Ammon's horn (tissue), 1 donor: ENCODE data around the gene GBF1.
"Not testable (repeated sequence)": the region's sequence is repeated elsewhere in the genome, so short reads cannot be mapped to it uniquely, and the experiment has no call there.

Experiments used
- DNase-seq: peaks from one replicate; pipeline ENCODE4 v3.0.0-alpha.2; 2016; ENCODE audit warnings: low spot score

GBF1 gene

DNA sequence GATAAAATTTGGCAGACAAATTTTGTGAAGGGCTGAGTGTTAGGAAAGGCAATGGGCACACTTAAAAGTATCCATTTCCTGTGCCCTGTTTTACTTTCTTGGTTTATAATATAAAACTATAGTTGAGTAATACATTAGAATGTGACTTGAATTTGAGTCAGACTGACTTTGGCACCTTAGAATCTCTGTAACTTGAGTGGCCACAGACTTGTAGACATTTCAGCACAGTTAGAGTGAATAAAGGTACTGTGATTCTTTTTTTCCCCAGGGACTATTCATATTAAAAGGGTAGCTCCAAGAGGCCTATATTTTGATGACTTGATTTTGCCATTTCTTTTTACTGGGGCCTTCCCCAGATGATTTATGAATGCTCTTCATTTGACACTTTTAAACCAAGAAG, 22.4 kb downstream of the GBF1 start:
- DNase-seq, result no peak

DNA sequence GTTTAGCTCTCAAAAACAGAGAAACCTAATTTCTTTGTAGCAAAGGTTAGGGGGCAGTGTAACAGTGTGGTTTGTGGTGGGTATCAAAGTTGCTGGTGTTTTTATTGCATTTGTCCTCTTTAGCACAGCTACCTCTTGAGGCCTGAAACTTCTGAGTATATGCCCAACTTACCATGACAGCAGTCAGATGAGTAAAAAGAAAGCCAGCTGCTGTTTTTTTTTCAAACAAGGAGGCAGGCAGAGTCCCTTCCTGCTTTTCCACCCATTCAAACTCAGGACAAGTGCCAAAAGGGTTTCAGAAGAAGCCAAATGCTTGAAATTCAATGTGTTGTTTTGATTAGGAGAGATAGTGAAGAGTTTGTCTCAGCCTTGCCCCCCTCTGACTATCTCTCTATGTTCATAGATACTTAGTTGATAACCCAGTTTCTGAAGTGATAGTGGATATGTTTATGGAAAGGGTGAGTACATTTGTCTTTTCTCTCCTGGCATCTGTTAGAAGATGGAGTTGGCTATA, 23.1 kb downstream of the GBF1 start:
- DNase-seq, result no peak

DNA sequence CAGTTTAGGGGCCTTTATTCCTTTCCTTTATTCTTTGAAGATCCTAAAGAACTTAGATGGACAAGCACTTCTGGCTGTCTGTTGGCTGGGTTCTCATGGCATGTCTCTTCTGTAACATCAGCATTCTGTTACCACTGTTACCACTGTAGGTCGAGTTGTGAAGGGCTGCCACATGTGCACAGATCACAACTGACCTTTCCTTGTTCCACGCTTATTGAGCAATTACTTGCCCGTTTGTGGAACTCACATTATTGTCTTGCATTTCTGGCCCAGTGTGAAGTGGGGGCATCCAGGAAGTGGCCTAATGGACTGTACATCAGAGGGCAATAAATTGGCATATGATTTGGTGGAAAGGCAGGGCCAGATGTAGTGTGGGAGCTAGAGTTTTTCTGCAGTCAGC, 23.7 kb downstream of the GBF1 start:
- no peak for DNase-seq

DNA sequence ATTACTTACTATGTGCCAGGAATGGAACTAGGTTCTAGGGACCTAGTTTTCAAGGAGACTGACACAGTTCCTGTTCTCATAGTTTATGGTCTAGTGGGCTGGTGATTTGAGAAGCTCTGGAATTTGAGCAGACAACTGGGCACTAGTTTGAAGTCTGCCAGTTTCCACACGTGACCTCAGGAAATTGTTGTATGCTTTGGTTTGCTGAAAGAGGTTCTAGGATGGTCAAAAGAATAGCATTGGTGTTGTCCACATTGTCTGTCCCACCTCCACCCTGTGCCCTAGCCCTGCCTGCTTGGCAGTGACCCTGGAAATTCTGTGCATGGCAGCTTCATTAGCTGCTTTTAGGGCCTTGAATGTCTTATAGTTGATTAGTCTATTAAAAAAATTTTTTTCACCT, 28.7 kb downstream of the GBF1 start:
- peak; percentile 2 for DNase-seq

DNA sequence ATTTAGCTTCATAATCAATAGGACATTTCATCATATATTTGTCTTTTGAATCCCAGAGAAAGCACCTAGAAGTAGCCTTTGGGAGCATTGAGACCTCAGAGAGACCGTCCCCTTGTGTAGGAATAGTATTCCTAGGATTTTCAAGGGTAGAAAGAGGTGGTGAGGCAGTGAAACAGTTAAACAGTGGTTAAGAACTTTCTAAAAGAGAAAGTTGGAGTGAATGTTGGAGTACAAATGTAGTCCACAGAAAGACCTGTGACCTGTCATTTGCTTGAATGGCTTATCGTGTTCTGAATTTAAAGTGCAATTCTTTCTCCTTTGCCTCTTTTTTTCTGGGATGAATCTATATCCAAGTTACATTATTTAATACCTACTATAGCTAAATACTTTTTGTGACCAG, 30.0 kb downstream of the GBF1 start:
- DNase-seq, result no peak

DNA sequence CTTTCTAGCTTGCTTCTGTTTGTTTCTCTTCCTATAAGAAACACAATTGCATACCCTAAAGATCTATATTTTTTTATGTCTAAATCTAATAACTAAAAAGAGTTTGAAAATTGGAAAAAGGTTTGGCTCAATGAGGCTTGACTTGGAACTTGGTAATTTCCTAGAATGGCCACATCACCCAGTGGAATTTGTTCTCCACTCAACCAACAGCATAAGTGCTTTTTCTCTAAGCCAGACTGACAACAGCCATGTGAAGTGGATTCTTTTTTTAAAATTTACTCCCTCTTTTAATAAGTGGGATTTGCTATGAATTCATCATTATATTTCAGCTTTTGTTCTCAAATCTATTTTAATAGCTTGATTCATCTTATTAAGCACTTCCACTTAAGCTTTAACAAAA, 33.8 kb downstream of the GBF1 start:
- no peak for DNase-seq

DNA sequence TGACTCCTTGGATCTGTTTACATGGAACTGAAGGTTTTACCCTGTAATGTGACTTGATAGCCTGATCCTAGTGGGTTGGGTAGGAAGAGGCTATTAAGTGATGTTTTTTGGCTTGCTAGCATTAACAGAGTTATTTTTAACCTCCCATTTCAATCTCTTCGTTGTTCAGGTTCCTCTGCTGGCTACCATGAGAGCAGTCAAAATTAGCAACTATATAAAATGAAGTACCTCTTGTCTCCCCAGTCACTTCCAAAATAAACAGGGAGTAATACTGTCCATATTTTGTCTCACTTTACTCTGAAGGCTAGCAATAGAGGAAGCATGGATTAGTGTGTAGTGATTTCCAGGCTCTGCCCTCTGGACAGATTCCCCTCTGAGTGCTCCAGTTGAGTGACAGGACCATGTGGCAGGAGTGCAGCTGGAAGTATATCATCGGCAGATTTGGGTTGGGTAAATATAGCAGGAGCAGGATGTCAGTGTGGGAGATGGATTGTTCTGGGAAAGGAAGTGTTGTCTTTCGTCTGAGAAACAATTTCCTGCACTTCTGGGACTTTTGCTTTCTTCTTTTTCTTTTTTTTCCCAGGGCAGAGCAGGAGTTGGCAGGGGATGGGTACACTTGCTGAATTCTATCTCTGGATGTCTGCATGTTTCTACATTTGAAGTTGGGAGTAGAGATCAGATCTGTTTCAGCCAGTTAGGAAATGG, 35.2 kb downstream of the GBF1 start:
- peak; percentile 42 for DNase-seq

DNA sequence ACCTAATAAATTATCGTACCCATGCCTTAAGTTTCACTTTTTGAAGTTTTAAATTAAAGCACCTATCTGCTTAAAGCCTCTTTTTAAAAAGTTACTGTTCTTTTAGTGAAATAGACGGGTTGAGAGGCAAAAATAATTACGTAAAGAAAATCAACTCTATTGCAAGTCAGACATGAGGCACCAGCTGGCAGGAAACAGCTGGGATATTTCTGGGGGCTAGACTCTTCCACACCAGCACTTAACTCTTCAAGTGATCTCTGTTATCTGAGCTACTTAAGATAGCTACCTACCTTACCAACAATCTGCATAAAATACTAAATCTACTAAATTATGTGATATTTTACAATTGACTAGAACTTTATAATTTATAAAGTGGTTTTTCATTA, 35.8 kb downstream of the GBF1 start:
- no peak for DNase-seq

DNA sequence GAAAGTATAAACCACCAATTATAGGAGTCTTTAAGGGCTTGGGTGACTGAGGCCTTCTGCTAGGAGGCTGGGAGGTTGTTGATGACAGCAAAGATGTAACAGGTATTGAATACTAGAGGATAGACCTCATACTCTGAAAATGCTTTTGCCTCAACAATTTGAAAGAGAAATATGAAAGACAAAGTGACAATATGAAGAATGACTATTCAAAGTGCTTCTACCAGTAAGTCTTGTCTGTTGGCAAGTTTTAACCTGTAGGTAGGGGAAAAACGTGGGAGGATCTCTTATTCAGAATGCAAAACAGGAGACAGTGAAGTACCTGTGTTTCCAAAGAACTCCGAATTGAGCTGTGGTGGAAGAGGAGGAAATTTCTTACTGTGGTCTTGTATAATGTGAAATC, 38.2 kb downstream of the GBF1 start:
- no peak for DNase-seq

DNA sequence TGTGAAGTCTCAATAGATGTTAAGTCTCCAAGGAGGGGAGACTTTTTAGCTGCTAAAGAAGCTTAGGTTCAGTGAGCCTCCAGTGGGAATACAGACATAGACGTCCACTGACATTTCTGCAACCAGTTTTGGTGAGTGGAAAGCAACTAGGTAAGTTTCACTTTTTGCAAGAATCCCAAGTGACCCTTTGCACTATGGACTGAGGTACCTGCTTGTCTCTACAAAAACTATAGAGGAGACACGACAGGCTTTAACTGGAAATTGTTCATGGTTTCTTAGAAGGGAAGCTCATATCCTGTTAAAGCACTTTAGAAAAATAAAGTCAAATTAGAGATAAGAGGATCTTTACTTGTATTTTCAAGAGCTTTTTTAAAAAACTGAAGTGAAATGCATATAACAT, 38.6 kb downstream of the GBF1 start:
- DNase-seq, result no peak

DNA sequence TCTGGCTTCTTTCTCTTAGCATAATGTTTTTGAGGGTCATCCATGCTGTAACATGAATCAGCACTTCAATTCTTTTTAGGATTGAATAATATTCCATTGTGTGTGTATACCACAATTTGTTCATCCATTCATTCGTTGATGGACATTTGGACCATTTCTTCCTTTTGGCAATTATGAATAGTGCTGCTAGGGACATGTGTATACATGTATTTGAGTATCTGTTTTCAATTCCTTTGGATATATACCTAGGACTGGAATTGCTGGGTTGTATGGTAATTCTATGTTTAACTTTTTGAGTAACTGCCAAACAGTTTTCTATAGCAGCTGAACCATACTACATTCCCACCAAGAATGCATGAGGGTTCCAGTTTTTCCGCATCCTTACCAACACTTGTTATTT, 39.2 kb downstream of the GBF1 start:
- DNase-seq, result no peak

DNA sequence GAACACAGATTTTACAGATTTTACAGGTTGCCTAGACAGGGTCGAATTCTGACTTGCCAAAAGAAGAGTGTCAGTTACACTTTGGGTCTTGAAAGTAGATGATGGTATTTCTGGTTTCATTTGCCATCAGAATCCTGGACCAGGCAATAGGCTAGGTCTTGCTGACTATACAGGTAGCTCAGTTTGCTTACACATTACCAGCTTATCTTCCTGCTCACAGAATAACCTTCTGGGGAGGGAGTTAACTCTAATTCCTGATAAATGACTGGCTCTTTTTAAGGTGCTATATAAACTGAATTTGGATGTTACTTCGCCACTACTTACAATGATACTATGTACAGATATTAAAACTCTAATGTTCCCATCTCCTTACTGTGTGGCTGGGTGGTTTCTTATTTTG, 39.8 kb downstream of the GBF1 start:
- no peak for DNase-seq

DNA sequence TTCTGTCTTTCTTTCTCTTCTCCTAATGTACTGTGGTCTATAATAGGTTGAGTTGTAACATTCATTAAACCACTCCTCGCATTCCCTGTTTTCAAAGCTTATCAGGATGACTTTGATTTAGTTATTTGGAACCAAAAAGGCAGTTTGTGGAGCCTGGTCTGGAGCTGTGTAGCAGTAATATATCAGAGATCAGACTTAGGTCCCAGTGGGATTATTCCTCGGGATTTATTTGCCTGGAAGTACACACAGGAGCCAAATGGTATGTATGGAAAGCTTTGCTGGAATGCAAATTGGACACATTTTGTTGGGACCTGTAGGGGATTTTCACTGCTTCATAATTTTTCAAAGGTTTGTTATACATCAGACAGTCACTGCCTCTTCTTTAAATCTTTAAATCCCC, 40.9 kb downstream of the GBF1 start:
- no peak for DNase-seq

DNA sequence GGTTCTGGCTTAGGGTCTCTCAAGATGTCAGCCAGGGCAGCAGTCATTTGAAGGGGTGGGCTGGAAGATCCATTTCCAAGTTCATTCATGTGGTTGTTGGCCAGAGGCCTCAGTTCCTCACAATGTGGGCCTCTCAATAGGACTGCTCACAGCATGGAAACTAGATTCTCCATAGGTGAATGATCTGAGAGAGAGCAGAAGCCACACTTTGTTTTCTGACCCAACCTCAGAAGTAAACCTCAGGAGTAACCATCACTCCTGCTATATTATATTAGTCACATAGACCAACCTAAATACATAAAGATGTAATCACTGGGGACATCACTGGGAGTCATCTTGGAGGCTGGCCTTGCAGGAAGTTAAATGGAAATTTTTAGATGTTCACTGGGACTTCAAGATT, 42.2 kb downstream of the GBF1 start:
- no peak for DNase-seq

DNA sequence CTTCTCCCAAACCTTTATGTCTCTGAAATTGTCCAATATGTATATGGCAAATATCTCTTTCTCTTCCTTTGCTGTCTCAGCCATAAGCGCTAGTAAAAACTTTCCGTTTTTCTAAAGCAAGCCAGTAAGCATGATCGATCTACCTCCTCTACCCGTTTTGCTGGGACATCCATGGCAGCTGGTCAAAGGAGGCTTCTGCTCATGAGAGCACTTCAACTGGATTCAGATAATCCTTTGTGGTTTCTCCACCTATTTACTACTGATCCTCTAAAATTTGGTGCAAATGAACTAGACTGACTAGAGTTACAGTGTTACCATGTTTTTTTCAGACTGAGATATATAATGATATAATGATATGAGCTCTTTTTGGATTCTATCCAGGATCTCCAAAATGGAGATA, 42.7 kb downstream of the GBF1 start:
- no peak for DNase-seq

DNA sequence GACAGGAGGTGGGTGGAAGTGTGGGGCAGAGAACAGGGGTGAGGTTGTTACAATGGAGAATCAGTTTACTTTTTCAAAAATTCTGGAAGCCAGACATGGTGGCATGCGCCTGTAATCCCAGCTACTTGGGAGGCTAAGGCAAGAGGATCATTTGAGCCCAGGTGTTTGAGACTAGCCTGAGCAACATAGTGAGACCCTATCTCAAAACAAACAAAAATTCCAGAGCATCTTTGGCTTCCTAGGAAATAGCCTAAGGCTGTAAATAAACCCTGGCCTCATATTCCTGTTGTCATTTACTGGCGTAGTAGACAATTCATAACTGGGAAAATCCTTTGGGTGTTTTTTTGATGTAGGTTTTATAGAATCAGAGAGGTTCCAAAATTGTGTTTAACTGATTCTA, 44.0 kb downstream of the GBF1 start:
- DNase-seq, result no peak

DNA sequence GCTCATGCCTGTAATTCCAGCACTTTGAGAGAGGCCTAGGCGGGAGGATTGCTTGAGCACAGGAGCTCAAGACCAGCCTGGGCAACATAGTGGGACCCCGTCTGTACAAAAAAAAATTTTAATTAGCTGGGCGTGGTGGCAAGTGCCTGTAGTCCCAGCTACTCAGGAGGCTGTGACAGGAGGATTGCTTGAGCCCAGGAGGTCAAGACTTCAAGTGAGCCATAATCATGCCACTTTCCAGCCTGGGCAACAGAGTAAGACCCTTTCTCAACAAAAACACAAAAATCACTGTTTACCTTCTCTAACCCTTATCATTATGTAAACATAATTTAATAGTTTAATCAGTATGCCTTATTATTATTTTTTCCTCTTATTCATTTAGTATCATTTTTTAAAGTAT, 44.5 kb downstream of the GBF1 start:
- no peak for DNase-seq

DNA sequence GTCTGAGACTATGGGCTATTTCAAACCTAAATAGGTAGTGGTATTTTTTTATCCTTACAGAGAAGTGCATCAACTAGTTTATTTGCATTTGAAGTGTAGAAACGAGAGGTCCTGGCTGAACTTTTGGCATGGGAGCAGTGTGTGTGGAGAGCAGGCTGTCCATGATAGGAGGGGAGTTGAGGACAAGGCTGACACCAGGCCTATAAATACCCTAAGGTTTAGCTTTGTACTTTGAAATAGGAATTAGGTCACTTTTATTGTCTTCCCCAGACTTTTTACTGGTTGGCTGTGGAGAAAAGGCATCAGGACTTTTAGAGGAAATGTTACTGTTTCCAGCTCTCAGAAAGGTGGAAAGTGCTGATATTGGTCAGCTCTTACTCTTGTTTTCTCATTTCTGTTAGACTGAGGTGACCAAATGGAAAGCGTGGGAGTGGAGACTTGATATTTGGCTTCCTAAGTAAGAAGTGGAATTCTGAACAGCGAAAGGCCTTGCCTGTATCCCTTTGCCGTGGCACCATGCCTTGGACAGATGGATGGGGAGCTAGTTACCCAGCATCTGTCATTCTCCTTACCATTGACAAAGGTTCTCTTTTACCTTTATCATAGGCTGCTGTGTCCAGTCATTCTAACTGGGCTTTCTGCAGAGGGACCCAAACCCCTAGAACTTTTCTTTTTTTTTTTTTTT, 46.0 kb downstream of the GBF1 start:
- no peak for DNase-seq

DNA sequence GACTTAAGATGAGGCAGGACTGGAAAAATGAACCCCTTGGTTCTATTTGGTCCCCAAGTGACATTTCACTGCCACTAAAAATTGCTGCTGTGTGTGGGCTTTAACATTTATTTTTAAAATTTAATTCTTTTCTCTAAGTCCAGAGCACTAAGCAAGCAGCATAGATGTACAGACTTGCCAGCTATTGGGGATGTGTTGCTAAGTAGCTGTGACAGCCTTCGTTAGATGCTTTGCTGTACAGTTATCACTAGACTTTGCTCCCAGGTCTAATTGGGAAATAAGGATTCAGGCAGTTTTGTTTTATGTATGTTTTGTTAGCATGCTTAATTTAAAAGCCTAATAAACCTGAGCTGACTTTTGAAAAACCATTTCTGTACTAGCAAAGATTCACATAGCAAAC, 51.8 kb downstream of the GBF1 start:
- no peak for DNase-seq

DNA sequence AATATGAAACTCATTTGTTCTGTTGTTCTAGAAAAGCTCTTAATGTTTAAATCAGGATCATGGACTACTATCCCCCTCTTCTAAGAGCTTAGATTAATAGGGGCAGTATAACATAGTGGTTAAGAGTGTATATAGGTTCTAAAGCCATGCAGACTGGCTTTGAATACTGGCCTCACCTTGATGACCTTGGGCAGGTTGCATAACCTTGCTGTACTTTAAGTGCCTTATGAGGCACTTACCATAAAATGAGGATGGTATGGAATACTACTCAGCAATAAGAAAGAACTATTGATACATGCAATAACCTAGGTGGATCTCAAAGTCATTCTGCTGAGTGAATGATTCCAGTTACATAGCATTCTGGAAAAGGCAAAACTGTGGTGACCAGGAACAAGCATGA, 53.6 kb downstream of the GBF1 start:
- no peak for DNase-seq

DNA sequence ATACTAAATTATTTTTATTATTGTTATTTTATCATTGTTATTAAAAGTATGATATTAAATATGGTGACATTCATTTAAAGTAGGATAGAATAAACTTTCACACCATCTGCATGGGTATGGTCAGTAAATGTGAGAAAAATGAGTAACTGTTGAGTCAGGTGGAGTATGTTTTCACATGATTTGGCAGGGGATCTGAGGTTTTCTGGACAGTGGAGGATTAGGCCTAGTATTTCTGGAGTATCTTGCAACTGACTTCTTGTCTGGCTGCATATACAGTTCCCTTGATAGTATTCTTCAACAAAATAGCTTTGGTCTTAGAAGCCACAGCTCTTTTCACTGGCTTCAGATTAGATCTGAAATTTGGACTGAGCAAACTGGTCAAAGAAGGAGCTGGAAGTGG, 54.5 kb downstream of the GBF1 start:
- no peak for DNase-seq

DNA sequence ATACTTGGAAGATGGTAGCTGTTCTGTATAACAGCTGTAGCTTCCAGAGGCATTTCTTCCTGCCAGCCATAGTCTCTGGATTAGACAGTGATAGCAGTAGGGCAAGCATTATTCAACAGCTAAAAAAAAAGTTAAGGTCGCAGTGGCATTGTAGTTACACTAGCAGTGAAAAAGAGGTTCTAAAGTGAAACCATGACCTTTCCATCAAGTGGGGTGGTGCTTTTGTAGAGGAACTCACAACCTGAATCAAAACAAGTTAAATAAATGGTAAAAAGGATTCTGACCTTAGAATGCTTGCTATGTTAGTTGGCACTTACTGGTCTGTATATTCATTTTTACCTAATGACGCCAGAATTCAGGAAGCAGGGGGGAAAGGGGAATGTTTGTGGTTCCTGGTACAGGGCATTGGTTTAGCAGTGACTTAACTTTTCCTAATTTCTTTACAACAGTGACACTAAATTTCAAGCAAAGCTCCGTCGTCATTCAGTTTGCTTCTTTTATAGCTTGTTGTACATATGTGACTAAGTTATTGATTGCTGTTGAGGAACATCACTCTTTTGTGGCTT, 55.0 kb downstream of the GBF1 start:
- DNase-seq, result no peak

DNA sequence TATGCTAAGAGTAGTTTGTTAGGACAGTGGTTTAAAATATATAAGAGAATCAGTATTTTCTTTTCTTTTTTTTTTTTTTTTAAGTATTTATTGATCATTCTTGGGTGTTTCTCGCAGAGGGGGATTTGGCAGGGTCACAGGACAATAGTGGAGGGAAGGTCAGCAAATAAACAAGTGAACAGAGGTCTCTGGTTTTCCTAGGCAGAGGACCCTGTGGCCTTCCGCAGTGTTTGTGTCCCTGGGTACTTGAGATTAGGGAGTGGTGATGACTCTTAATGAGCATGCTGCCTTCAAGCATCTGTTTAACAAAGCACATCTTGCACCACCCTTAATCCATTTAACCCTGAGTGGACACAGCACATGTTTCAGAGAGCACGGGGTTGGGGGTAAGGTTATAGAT, 55.6 kb downstream of the GBF1 start:
- DNase-seq, result not testable (repeated sequence)

DNA sequence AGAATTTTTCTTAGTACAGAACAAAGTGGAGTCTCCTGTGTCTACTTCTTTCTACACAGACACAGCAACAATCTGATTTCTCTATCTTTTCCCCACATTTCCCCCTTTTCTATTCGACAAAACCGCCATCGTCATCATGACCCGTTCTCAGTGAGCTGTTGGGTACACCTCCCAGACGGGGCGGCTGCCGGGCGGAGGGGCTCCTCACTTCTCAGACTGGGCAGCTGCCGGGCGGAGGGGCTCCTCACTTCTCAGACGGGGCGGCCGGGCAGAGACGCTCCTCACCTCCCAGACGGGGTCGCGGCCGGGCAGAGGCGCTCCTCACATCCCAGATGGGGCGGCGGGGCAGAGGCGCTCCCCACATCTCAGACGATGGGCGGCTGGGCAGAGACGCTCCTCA, 56.0 kb downstream of the GBF1 start:
- DNase-seq, result not testable (repeated sequence)
